Endodermal cell (in vitro differentiated cells): ENCODE measurements around the gene OR2A25. TPM values are rescaled to one million over a fixed set of nuclear protein-coding genes. Genes with fewer than 3 reads are reported as not detected.

Experiments used
- DNase-seq: peaks from one replicate; pipeline ENCODE4 v3.0.0-alpha.2; 2017
- H3K27ac ChIP-seq: 2 replicates; pipeline ENCODE4 v1.5.1; 2013; ENCODE audit warnings: mild to moderate bottlenecking, low read depth, low read length, moderate library complexity
- H3K27me3 ChIP-seq: 2 replicates; pipeline ENCODE4 v1.6.1; 2013; ENCODE audit warnings: mild to moderate bottlenecking, low read length, moderate library complexity; ENCODE audit not compliant: insufficient read depth, control insufficient read depth, poor library complexity, severe bottlenecking
- H3K36me3 ChIP-seq: 2 replicates; pipeline ENCODE4 v1.7.0; 2013; ENCODE audit warnings: mild to moderate bottlenecking, low read length, moderate library complexity; ENCODE audit not compliant: control insufficient read depth, insufficient read depth
- H3K4me1 ChIP-seq: one replicate; pipeline ENCODE4 v1.7.0; 2013; ENCODE audit warnings: low read length; ENCODE audit not compliant: control insufficient read depth, insufficient read depth
- H3K4me3 ChIP-seq: 2 replicates; pipeline ENCODE4 v1.5.1; 2013; ENCODE audit warnings: mild to moderate bottlenecking, low read length, moderate library complexity
- H3K9ac ChIP-seq: 2 replicates; pipeline ENCODE4 v1.6.1; 2013; ENCODE audit warnings: mild to moderate bottlenecking, low read length, moderate library complexity; ENCODE audit not compliant: poor library complexity, severe bottlenecking; ENCODE audit errors: extremely low read depth
- H3K9me3 ChIP-seq: 2 replicates; pipeline ENCODE4 v1.6.1; 2013; ENCODE audit warnings: mild to moderate bottlenecking, low read length, moderate library complexity; ENCODE audit not compliant: control insufficient read depth
- H3K27ac Mint-ChIP-seq: 2 replicates; pipeline ENCODE4 v1.8.0; 2020; ENCODE audit warnings: mixed read lengths
- H3K27me3 Mint-ChIP-seq: 2 replicates; pipeline ENCODE4 v1.8.0; 2021; ENCODE audit warnings: mild to moderate bottlenecking, mixed read lengths; ENCODE audit not compliant: insufficient read depth
- H3K36me3 Mint-ChIP-seq: 2 replicates; pipeline ENCODE4 v1.8.0; 2020; ENCODE audit warnings: low read depth, mixed read lengths
- H3K4me1 Mint-ChIP-seq: 2 replicates; pipeline ENCODE4 v1.8.0; 2020; ENCODE audit warnings: mixed read lengths
- H3K4me3 Mint-ChIP-seq: 2 replicates; pipeline ENCODE4 v1.8.0; 2020; ENCODE audit warnings: mild to moderate bottlenecking, moderate library complexity, mixed read lengths
- H3K9me3 Mint-ChIP-seq: 2 replicates; pipeline ENCODE4 v1.8.0; 2020; ENCODE audit warnings: mild to moderate bottlenecking, mixed read lengths
- CTCF ChIP-seq: fragments of 200-600 bp; sonication (generic); conservative IDR thresholded peaks from 2 replicates; pipeline ENCODE4 v1.5.0; 2021; ENCODE audit warnings: antibody characterized with exemption, mild to moderate bottlenecking
- WGBS, 2 experiments: methylation state at CpG; one replicate each; pipeline versions ENCODE4 v1.1.5 to v1.1.7; 2013; ENCODE audit warnings: missing lambda C conversion rate in 2 of 2, mixed read lengths in 1 of 2; ENCODE audit not compliant: insufficient coverage in 1 of 2, insufficient read length in 1 of 2; 5-methylcytosine and 5-hydroxymethylcytosine counted together
- total RNA-seq, 2 donors: library from RNA; stranded (reverse); fragmentation: NEBNext Ultra II Directional in 1 of 2; extraction: Animal tissue kit (Norgen Biotek cat#: 25700) in 1 of 2; gene quantifications; 2 replicates in 1 of 2; 3 replicates in 1 of 2; pipeline ENCODE4 v1.2.1, GENCODE V29; 2021

OR2A25 gene
- total RNA-seq, 2 donors from 2014 or later: not detected

GRCh38 chr7:144057954-144058353 is 11.7 kb upstream of the OR2A25 start:
- Histone ChIP-seq H3K36me3 (no peaks in the 10 kb centered on the region), H3K4me1 (no peaks in the 10 kb centered on the region), H3K9me3 (no peaks in the 10 kb centered on the region), H3K27me3 (no peaks in the 10 kb centered on the region), H3K9ac (no peak overlapping the region), H3K27ac (no peak overlapping the region), H3K4me3 (no peak overlapping the region)
- 80 to 87% methylated on average over 1 to 3 of the region's 3 CpGs for WGBS, 2 experiments
- no peak for TF ChIP-seq CTCF
- H3K36me3 Mint-ChIP-seq: no peaks in the 10 kb centered on the region
- H3K27me3 Mint-ChIP-seq: no peaks in the 10 kb centered on the region
- no peak for DNase-seq
- H3K4me1 Mint-ChIP-seq: no peaks in the 10 kb centered on the region
- peaks cover 26% of the 10 kb centered on the region for H3K9me3 Mint-ChIP-seq
- H3K27ac Mint-ChIP-seq: no peak overlapping the region
- no peak overlapping the region for H3K4me3 Mint-ChIP-seq

- Mint-ChIP-seq H3K4me3 (no peak overlapping the region), H3K9me3 (peaks cover 26% of the 10 kb centered on the region), H3K27me3 (no peaks in the 10 kb centered on the region), H3K4me1 (peaks cover 8% of the 10 kb centered on the region), H3K27ac (no peak overlapping the region), H3K36me3 (no peaks in the 10 kb centered on the region)
- peak; percentile 56 for DNase-seq
- WGBS, 2 experiments: 27 to 53% methylated on average over 2 to 3 of the region's 3 CpGs
- Histone ChIP-seq H3K9me3 (no peaks in the 10 kb centered on the region), H3K27ac (no peak overlapping the region), H3K4me3 (no peak overlapping the region), H3K9ac (no peak overlapping the region), H3K4me1 (no peaks in the 10 kb centered on the region), H3K36me3 (no peaks in the 10 kb centered on the region), H3K27me3 (no peaks in the 10 kb centered on the region)
- peak; percentile 76 for TF ChIP-seq CTCF
Observed at GRCh38 chr7:144063710-144064109, 5.9 kb upstream of the OR2A25 start.

- DNase-seq: no peak
- H3K36me3 Mint-ChIP-seq: no peaks in the 10 kb centered on the region
- no peak overlapping the region for H3K27ac ChIP-seq
- TF ChIP-seq CTCF: no peak
- H3K9ac ChIP-seq: no peak overlapping the region
- no peaks in the 10 kb centered on the region for H3K9me3 ChIP-seq
- no peak overlapping the region for H3K4me3 ChIP-seq
- no peaks in the 10 kb centered on the region for H3K36me3 ChIP-seq
- no peaks in the 10 kb centered on the region for H3K4me1 ChIP-seq
- 75 to 93% methylated on average over 1 to 2 of the region's 2 CpGs for WGBS, 2 experiments
- no peaks in the 10 kb centered on the region for H3K27me3 Mint-ChIP-seq
- no peaks in the 10 kb centered on the region for H3K9me3 Mint-ChIP-seq
- H3K4me1 Mint-ChIP-seq: peaks cover 8% of the 10 kb centered on the region
- no peak overlapping the region for H3K27ac Mint-ChIP-seq
- H3K4me3 Mint-ChIP-seq: no peak overlapping the region
- no peaks in the 10 kb centered on the region for H3K27me3 ChIP-seq
Observed at GRCh38 chr7:144069953-144070352, 342 bp downstream of the OR2A25 start.
